ENCODE results near the gene NEMP1.
"Not testable (repeated sequence)": the region's sequence is repeated elsewhere in the genome, so short reads cannot be mapped to it uniquely, and the experiment has no call there.

Gene NEMP1

GRCh38 chr12:57090924-57091637 lies 12.5 kb upstream of the NEMP1 start:
- peak; percentile 45 for DNase-seq (ENCODE audit: low spot score)

DNA sequence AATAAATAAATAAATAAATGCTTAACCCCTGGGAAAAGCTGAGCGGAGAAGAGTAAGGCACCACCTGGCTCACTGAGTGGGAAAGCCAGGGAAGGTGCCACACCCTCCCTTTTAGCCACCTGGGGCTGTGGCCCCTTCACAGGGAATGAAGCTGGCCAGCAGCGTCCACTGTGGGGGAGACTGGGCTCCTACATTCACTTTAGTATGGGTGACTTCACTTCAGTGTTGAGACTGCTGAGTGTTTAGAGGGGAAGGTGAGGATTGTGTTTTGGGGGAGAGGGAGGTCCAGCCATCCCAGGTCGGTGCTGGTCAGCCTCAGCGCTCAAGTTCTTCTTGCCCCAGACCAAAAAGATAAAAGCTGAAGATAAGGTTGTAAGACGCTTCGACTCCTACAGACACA lies 11.9 kb upstream of the NEMP1 start:
- DNase-seq (ENCODE audit: low spot score): peak; percentile 8

DNA sequence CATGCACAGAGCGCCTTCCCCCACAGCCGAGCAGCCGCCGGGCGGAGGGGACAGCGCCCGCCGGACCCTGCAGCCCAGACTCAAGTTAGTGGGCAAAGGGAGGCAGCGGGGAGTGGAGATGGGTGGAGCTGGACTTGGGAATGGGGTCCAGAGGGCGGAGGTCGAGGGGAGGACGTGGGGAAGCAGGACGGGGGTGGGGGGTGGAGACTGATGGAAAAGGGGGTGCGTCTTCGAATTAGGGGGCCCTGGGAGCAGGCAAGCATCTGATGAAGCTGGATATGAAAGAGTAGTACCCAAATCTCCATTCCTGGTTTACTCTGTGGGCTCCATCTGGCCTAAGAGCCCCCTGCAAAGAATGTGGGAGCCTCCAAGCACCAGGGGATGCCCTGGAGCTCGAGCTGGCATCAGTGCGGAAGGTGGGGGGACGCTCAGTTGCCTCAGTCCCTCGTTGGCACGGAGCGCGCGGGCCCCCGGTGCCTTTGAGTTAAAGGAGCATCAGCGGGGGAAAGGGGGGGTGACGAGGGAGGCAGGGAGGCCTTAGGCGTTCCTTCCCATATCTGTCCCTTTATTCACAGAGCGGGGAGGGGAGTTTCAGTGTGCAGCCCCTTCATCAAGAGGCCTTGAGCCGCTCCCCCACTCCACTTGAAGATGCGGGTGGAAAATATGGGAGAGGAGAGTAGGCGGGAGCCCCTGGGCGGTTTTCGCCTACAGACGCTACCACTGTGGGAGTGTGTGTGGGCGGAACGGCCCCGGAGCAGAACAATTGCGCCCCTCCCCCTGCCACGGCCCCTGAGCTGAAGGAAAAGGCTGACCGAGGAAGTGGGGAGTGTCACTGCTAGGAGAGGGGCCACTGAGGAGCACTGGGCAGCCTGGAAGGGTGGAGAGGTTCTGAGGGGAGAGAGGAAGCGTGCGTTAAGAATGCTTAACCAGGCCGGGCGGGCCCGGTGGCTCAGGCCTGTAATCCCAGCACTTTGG lies 11.0 kb upstream of the NEMP1 start:
- DNase-seq (ENCODE audit: low spot score): peak; percentile 40

DNA sequence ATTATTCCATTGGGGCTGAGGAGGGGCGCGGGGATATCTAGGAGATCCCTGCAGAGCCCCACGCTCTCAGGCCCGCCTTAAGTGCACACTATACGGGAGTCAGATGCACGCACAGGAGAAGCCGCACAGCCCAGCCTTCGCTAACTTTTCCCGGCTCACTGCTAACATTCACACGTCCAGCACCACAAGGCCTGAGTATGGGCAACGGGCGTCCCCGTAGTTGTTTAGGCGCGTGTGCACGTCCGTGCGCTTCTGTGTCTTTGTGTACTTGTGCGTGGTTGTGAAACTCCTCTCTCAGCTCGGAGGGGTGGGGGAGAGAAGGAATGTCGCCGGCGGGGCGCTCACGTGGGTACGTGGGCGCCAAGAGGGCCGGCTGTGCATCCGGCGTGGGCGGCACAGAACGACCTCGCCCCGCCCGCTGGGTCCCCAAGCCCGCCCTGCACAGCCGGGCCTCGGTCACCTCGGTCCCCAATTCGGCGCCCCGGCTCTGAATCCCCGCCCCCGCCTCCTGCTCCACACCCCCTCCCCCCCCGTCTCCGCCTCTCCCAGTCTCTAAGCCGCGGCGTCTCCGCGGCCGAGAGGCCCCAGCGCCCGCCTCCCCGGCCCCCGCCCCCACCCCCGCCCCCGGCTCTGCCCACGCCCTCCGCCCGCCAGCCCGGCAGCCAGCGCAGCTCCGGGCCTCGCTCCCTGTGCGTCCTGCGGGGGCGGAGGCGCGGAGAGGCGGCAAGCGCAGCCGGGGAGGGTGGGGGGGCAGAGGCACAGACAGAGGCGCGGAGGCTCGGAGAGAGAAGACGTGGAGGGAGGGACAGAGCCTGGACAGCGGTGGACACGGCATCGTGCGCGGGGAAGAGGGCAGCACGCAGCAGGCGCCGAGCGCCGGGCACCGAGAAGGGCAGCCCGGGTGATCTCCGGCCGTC lies 10.0 kb upstream of the NEMP1 start, which contains the start of gene NAB2:
TSS of gene NAB2 (plus strand) at position 761 of the 917 bp plus-strand sequence. CDS start 158 bp downstream, outside the sequence.
- peak; percentile 95 for DNase-seq (ENCODE audit: low spot score)

GRCh38 chr12:57087691-57088353 lies 9.2 kb upstream of the NEMP1 start:
- peak; percentile 80 for DNase-seq (ENCODE audit: low spot score)

DNA sequence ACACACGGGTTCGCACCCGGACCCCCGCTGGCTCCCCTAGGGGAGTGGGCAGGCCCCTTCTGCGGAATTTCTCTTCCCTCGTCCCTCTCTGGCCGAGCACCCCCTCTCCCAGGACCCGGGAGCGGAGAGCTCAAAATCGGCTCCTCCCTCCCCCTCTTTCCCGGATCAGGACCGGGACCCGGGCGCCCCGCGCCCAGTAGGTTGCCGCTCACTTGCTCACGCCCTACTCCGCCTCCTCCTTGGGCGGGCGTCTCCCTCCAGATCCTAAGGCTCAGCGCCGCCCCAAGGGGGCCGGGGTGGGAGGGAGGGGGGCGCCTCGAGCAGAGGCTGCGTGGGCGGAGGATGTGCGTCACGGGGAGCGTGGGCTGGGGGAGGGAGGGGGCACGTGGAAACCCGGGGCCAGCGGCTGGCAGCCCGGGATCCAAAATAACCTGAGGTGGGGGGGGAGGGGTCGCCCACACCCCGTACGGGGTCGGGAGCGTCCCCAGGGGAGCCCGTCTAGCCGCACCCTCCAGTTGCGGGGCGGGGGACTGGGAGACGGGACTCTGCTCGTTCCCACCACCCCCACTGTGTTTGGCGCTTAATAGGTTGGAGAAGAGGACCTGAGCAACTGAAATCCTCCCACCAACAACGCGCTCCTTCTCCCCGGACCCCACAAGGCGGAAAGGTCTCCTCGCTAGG lies 8.6 kb upstream of the NEMP1 start:
- DNase-seq (ENCODE audit: low spot score): peak; percentile 90

DNA sequence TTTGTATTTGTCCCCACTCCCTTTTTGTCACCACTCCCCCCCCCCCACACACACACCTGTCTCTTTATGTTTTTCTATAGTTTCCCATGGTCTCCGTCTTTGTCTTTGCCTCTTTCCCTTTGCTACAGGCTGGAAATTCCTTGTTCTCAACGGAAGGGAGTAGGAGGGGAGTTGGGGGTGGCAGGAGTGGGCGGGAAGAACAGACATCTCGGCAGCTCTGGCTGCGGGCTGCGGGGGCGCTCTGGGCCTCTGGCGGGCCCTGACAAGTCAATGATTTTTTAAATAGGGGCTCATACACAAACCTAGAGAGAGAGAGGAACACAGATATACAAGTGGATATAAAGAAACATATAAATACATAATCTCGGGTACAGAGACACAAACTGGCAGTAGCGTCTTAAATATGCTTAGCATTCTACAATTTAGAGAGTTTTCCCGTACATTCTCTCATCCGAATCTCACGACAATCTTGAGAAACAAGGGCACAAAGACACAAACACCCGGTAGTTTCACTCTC lies 8.0 kb upstream of the NEMP1 start:
- DNase-seq (ENCODE audit: low spot score): peak; percentile 66

GRCh38 chr12:57085999-57086492 lies 7.5 kb upstream of the NEMP1 start:
- DNase-seq (ENCODE audit: low spot score): peak; percentile 20

- no peak for DNase-seq (ENCODE audit: low spot score)
These were observed 2.3 kb upstream of the NEMP1 start for GRCh38 chr12:57080855-57081254.

DNA sequence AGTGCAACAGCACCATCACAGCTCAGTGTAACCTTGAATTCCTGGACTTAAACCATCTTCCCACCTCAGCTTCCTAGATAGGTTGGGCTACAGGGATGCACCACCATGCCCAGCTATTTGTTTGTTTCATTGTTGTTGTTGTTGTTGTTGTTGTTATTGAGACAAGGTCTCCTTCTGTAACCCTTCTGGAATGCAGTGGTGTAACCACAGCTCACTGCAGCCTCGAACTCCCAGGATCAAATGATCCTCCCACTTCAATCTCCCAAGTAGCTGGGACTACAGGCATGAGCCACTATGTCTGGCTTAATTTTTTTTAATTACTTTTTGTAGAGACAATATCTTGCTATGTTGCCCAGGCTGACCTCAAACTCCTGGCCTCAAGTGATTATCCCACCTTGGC lies 1.2 kb upstream of the NEMP1 start:
- DNase-seq (ENCODE audit: low spot score): no peak

DNA sequence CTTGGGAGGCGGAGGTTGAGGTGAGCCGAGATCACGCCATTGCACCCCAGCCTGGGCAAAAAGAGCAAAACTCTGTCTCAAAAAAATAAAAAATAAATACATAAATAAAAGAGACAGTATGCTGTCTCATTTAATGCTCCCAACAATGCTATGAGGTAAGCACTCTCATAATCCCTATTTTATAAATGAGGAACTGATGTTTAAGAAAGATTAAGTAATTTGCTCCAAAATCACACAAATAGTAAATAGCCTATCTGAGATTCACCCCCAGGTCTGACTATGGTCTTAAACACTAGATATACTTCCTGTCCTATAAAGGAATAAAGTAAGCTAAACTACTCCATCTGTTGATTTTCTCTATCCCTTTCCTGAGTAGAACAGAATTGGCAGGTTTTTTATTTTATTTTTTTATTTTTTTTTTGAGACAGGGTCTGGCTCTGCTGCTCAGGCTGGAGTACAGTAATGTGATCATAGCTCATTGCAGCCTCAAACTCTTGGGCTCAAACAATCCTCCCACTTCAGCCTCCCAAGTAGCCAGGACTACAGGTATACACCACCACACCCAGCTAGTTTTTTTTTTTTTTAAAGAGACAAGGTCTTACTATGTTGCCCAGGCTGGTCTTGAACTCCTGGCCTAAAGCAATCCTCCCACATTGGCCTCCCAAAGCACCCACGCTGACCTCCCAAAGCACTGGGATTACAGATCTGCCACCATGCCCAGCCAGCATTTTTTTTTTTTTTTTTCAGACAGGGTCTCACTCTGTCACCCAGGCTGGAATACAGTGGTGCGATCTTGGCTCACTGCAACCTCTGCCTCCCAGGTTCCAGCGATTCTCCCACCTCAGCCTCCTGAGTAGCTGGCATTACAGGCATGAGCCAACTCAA lies 4.8 kb downstream of the NEMP1 start:
- not testable (repeated sequence) for DNase-seq (ENCODE audit: low spot score)

GRCh38 chr12:57072661-57073060 lies 5.9 kb downstream of the NEMP1 start:
- DNase-seq (ENCODE audit: low spot score): no peak

DNA sequence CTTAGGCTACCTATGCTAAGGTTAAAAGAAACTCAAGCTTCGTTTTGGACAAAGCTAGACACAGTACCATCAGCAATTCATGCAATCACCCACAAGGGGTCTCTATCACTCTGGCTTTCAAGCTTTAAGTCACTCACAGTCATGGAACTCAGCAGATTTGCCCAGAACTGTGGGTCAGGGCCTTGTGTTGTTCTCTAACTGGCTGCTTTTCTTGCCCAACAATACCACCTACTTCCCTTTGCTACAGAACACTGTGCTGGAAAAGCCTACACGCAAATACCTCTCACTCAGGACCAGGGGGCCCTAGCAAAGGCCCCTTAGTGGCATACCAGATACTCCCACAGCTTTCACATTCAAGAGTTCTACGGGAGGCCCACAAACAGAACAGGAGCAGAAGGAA lies 9.1 kb downstream of the NEMP1 start:
- peak; percentile 76 for DNase-seq (ENCODE audit: low spot score)

DNA sequence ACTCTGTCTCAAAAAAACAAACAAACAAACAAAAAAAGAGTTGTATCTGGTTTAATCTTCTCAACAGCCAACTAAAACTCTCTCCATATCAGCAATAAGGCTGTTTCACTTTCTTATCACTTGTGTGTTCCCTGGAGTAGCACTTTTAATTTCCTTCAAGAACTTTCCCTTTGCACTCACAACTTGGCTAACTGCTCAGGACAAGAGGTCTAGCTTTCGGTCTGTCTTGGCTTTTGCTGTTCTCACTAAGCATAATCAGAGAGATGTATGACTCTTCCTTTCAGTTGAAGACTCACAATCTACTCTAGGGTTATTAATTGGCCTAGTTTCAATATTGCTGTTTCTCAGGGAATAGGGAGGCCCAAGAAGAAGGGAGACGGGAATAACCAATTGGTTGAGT lies 12.3 kb downstream of the NEMP1 start:
- DNase-seq (ENCODE audit: low spot score): no peak

GRCh38 chr12:57063991-57064685 lies 14.5 kb downstream of the NEMP1 start:
- no peak for DNase-seq (ENCODE audit: low spot score)

- no peak for DNase-seq (ENCODE audit: low spot score)
These were observed 20.1 kb downstream of the NEMP1 start for GRCh38 chr12:57058454-57058853.

DNA sequence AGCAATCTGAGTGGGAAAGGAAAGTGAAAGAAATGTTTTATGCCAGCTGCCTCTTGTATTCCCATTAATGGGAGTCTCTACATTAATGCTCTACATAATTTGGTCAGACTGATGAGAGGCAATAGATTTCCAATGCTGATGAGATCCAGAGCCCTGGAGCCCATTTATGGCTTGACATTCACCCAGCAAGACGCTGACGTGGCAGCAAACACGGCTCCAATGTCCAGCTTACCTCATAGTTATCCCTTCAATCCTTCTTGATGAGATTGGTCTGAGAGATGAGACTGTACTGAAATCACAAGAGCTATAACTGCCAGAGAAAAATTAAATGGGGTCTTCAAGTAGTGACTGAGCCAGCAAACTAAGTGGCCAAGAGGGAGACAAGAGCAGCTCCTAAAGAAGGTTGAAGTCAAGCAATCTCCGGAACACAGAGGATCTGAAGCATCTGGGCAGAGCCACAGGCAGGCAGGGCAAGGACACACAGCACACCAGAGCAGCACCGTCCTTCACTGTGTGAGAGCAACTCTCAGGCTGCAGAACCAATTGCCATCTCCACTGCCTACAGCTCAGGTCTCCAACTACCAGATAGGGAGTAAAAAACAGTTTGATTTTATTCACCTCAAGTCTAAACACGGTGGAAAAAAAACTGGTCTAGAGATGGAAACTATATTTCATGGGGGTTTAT lies 21.4 kb downstream of the NEMP1 start:
- DNase-seq (ENCODE audit: low spot score): no peak

DNA sequence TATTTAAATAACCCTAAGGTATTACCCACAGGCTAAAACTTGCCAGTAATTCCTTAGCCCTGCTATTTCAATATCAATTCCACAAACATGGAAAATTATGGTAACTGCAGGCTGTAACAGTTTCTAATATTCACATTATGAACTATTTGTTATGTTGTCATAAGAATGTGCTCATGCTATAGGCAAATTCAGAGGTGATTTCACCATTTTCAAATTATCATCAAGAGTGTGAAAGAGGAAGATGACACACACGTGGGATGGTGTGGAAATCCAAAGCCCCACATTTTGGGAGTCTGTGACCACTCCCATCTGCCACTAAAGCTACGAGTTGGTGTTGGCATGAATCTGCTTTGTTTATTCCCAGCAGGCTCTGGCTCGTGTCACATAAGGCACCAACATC lies 22.8 kb downstream of the NEMP1 start:
- DNase-seq (ENCODE audit: low spot score): peak; percentile 3
